GM19351 (cell line): ENCODE data around the gene LAMB1.

Experiments
- ATAC-seq: cut with Tn5 transposase; IDR thresholded peaks from one replicate; pipeline ENCODE4 v1.9.1; 2021; ENCODE audit warnings: mild to moderate bottlenecking, moderate library complexity; ENCODE audit not compliant: unreplicated experiment

LAMB1 gene

GRCh38 chr7:107999779-108000560, 3.0 kb downstream of the LAMB1 start:
- ATAC-seq, result no peak

DNA sequence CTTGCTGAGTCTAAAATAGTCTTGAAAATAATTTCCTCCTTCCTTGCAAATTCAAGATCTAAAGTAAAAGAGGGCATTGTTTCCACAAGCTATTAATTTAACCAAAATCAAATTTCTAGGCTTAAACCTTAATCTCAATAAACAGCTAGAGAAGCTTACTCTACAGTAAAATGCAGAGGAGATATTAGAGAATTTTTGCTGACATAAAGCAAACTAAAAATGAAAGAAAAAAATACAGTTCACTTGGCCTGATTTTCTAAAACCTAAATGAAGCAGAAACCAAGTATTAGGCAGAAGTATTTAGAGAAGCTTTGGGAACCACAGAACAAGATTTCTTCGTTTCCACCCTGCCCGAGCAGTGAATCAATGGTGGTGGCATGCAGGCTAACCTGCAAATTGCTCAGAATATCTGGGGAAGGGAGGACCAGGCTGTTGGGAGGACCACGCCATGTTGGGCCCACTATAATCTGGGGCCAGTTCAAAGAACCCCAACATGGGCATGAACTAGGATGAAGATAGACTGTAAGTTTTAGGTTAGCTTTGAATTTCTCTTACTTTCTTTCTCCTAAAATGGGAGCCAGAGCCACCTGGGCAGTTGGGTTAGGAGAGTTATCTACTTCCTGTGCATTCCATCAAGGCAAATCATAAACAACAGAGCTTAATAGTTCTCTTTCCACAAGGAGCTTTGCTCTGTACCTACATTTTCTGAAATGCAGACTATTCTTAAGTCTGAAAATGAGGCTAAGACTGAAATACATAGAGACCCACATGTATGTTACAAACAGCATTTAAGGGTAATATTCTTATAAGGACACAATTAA, 4.1 kb downstream of the LAMB1 start:
- no peak for ATAC-seq

- no peak for ATAC-seq
Measured at GRCh38 chr7:107998150-107998549, 4.8 kb downstream of the LAMB1 start.

DNA sequence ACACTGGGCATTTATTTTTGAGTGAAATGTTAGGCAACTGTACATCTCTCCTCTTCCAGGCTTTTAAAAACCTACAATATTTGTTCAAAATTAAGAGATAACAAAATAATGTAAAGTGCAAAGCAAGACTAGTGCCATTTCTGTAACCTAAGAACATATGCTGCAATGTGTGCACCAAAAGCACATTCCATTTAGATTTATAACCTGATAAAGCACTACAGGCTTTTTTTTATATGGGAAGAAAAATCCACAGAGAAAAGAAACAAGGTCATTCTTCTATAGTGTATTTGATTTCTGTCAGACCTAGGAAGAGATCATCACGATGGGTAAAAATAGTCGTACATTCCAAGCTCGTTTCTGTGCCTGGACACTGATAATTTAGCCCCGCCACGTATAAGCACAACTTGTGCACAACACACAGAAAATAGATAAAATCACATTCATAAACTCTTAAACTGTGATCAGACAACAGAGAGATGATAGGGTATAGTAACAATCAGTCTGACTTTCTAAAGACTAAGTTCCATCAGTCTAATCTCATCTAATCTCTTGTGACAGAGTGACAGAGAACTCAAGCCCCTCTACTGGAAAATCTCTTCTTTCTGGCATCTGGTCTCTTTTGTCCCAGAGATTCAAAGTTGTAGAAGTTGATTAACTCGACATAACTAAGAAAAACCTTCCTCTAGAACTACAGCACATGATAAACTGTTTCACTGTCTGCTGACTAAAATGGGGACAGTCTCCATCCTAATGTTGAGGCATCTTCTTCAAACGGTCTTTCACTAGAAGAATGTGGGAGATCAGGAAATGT, 6.7 kb downstream of the LAMB1 start:
- ATAC-seq, result no peak

DNA sequence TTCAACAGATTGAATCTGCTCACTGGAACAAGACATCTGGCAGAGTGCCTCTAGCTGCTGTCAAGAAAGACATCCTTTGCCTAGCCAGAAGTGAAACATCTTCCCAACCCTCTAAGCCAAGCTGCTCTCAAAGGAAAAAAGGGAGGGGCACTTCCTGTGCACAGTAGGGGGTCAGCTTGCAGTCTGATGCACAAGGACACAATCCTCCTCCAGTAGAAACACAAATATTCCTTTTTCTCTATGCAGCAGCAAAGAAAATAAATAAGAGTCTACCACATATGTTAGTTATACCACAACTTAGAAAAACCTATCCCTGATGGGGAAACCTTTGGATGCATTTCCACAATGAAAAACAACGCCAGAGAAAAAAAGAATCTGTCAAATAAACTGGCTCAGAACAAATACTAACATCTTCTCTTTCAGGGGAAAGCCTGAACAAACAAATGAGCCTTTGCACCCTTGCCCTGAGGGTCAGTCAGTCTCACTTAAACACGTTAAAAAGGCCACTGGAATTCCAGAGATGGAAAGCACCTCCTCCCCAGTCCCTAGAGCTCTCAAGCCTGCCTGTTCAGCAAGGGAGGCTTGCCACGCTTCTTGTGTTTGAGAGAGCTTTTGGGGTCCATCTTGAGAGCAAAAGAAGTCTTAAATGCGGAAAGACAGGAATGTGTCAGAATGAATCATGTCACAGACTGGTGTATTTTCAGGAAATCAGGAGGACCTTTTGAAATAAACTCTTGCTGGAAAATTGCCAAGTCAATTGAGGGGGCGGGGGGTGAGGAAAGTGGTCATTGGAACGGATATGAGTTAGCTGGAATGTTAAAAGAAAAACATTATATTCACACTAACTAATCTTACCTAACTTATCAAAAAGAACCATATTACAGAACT, 7.5 kb downstream of the LAMB1 start:
- no peak for ATAC-seq

DNA sequence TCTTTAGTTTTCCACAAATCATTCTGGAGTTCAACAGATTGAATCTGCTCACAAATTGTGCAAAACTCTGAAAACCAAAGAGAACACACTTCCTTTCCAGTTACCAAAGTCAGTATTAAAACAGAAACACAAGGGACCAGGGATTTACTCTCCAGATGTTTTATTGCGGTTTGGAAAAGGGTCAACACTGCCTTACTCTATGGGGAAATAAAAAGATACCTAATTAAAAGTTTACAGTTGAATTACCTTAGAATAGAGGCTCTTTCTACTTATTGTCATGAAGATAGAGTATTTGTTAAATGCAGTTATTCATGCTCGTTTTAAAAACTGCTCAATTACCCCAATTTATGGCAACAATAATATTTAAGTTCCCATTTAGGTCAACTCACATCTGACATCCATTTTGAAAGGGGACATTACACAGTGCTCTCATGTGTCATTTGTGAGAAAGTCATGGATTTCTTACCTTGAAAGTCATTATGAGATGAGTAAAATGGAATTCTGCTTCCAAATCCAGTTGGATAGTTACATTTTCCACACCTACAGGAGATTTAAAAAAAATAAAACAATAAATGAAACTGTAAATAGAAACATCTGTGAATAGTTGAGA, 8.4 kb downstream of the LAMB1 start:
- no peak for ATAC-seq

- no peak for ATAC-seq
Measured at GRCh38 chr7:107993891-107994291, 9.1 kb downstream of the LAMB1 start.

DNA sequence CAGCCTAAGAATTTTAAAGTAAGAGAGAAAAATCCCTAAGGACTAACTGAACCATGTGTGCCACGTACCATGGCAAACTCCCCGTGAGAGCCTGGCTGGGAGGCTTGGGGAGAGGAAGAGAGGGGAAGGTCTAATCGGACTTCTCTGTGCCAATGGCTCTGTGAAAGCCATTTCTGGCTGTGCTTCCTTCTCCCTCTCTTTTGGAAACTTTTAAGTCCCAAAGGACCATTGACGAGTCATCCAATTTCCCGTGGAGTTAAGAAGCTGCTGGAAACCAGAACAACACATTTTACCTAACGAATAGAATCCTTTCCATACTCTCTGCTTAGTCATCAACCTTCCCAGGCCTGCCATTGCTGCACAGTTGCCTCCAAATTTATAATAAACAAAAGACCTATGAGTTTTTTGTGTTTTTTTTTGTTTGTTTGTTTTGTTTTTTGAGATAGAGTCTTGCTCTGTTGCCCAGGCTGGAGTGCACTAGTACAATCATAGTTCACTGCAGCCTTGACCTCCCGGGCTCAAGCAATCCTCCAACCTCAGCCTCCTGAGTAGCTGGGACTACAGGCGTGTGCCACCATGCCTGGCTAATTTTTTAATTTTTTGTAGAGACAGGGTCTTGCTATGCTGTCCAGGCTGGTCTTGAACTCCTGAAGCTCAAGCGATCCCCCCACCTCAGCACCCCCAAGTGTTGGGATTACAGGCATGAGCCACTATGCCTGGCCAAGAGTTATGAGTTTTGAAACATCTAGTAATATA, 13.2 kb downstream of the LAMB1 start:
- no peak for ATAC-seq

- no peak for ATAC-seq
Measured at GRCh38 chr7:107982918-107983389, 20.0 kb downstream of the LAMB1 start.

DNA sequence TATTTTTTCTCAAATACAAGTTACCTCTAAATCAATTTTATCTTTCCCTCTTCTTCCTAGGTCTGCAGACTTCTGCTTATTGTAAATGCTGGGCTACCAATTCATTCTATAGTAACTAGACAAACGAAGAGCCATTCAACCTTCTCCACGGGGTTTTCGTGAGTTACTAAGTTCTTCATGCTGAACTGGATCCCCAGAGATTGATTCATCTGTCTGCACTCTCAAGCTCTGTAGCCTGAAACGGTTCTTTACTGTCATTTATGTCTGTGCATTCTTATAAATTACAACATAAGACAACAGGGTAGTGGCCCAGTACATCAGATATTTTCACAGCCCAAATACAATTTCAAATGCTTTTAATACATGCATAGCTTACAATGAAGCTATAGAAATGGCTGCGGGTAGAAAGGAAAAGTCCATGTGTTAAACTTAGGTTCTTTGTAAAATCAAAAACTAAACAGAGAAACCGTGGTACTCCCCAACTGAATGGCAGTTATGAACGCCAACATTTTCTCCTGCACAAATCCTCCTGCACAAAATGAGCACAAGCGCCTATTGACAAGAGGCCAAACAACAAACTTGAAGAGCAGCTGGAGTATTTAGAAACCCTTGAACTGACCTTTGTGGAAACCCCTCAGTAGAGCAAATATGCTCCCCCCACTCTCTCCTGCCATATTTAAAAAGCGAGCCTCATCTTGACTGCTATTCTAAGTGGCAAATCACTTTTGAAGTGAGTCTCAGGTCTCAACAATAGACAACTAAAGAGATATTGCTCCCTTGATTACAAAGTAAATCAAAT, 20.7 kb downstream of the LAMB1 start:
- ATAC-seq, result no peak

- ATAC-seq, result no peak
Measured at GRCh38 chr7:107981466-107981865, 21.5 kb downstream of the LAMB1 start.

- no peak for ATAC-seq
Measured at GRCh38 chr7:107980671-107981190, 22.2 kb downstream of the LAMB1 start.

- no peak for ATAC-seq
Measured at GRCh38 chr7:107980171-107980570, 22.8 kb downstream of the LAMB1 start.

GRCh38 chr7:107978815-107979408, 24.0 kb downstream of the LAMB1 start:
- ATAC-seq, result no peak

DNA sequence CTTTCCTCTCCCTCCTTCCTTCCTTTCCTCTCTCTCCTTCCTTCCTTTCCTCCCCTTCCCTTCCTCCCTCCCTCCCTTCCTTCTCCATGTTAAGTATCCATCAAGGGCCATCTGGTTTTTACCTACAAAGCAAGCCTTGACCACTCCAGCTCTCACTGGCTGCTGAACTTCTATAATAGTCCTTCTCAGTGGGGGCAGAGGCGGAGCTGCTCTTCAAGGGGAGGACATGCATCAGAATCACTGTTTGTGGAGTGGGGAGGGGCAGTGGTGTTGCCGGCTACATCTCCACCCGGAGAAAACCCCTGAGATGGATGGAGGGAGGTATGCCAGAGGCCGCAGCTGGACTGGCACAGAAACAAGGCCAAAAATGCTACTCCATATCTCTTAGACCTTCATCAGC, 25.9 kb downstream of the LAMB1 start:
- ATAC-seq, result no peak

DNA sequence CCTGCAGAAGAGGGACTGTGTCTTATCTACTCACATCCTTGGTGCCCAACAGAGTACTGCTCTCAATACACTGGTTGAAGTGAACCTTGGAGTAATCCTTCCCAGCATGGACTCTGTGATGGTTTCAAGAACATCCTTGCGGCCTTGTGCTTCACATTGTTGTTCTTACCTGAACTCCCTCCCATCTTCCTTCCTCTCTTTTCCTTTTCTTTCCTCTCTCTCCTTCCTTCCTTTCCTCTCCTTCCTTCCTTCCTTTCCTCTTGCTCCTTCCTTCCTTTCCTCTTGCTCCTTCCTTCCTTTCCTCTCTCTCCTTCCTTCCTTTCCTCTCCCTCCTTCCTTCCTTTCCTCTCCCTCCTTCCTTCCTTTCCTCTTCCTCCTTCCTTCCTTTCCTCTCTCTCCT, 26.3 kb downstream of the LAMB1 start:
- ATAC-seq, result no peak

GRCh38 chr7:107975394-107976013, 27.5 kb downstream of the LAMB1 start:
- ATAC-seq, result no peak
